ENCODE results near the gene NRCAM. TPM values are rescaled to one million over a fixed set of nuclear protein-coding genes. Genes with fewer than 3 reads are reported as not detected.

NRCAM gene
- total and polyA plus RNA-seq, 10 of the 15 experiments (the other 5 are each of a cell fraction or from before 2014, with no cell fraction given) = 0.30 to 2.0 (median 1.0) TPM

GRCh38 chr7:108442039-108442568 lies 14.1 kb downstream of the NRCAM start:
- FAIRE-seq (no peak), ATAC-seq (no peak; the same call in 2 of the 3 replicates), DNase-seq (ENCODE audit: low read depth, low spot score) (no peak)
- Histone ChIP-seq H3K4me1 (ENCODE audit: control insufficient read depth, insufficient read depth, low read length) (no peaks in the 10 kb centered on the region), H3K27ac (ENCODE audit: control insufficient read depth, insufficient read depth) (no peak overlapping the region), H2AFZ (ENCODE audit: control insufficient read depth, low read depth, low read length) (no peak overlapping the region), H4K20me1 (ENCODE audit: control insufficient read depth, insufficient read depth) (no peaks in the 10 kb centered on the region), H3K79me2 (ENCODE audit: control insufficient read depth, insufficient read depth, low read length) (no peaks in the 10 kb centered on the region), H3K27me3 (replicated peaks in 1 of 2; ENCODE audit: control insufficient read depth in 2 of 2, insufficient read depth in 2 of 2, low read length in 1 of 2) (no peaks in the 10 kb centered on the region), H3K9ac (ENCODE audit: control insufficient read depth, insufficient read depth, low read length) (no peak overlapping the region), H3K36me3 (ENCODE audit: control insufficient read depth in 2 of 2, insufficient read depth in 2 of 2, low read length in 1 of 2) (no peaks in the 10 kb centered on the region), H3K4me2 (ENCODE audit: control insufficient read depth, insufficient read depth) (no peak overlapping the region), H3K4me3 (no peak overlapping the region), H3K9me3 (replicated peaks; ENCODE audit: control insufficient read depth, insufficient read depth, low read length) (no peaks in the 10 kb centered on the region)
- intact Hi-C loops (cut with micrococcal nuclease; ENCODE audit: unreplicated experiment) (no loop called here), in situ Hi-C loops (cut with MboI) (no loop called here)
- RAD21 ChIA-PET (ENCODE audit: unreplicated experiment) = interaction anchor here (0.6 kb wide), 1 partner anchor 55 kb away, joined by 3 read pairs; no protein-coding TSS in a partner anchor
- no TSS peak for BruUV-seq (replicated peaks)
- CTCF ChIA-PET = interaction anchor here (1.3 kb wide), 1 partner anchor 56 kb away, joined by 5 read pairs; no protein-coding TSS in a partner anchor
- POLR2A ChIA-PET = no interaction called here
- TF ChIP-seq CHD2 (IDR thresholded peaks at IDR 0.05; ENCODE audit: borderline replicate concordance, low read depth, low read length) (no peak), NRF1 (conservative IDR thresholded peaks at IDR 0.05; ENCODE audit: low read depth, low read length) (no peak), BHLHE40 (IDR thresholded peaks at IDR 0.05; ENCODE audit: borderline replicate concordance in 1 of 2, low read depth in 2 of 2, low read length in 1 of 2) (no peak), PRDM15 (CRISPR knock-in tag; IDR thresholded peaks at IDR 0.05) (no peak), ZNF217 (IDR thresholded peaks at IDR 0.05) (no peak), ASH2L (IDR thresholded peaks at IDR 0.05; ENCODE audit: borderline replicate concordance, low read depth) (no peak), PAX5 (IDR thresholded peaks at IDR 0.05; ENCODE audit: borderline replicate concordance, low read depth, low read length) (no peak)
- SMC1A ChIA-PET (ENCODE audit: uncharacterized antibody, unreplicated experiment) = interaction anchor here (0.7 to 3.1 kb wide), 3 partner anchors 11 to 57 kb away, joined by 3 to 12 read pairs (median 6); partner anchors contain the start of gene NRCAM
- 29% methylated on average over 5 of the region's 5 CpGs for WGBS (ENCODE audit: insufficient coverage, insufficient replicate concordance, low lambda C conversion rate, missing lambda C conversion rate)
